Epithelial cell of esophagus (primary cell): ENCODE measurements around the gene NAPEPLD.
"Not testable (repeated sequence)": the region's sequence is repeated elsewhere in the genome, so short reads cannot be mapped to it uniquely, and the experiment has no call there.

Experiments used
- DNase-seq: peaks from one replicate; pipeline ENCODE4 v3.0.0; 2010; ENCODE audit warnings: low read depth
- H3K4me3 ChIP-seq: 2 replicates; pipeline ENCODE4 v1.5.1; 2011; ENCODE audit warnings: mild to moderate bottlenecking, low read length, control low read depth
- TF ChIP-seq, protein P1 (sequence below): IDR thresholded peaks from 2 replicates; pipeline ENCODE4 v1.5.1; 2011; ENCODE audit warnings: low read depth, mild to moderate bottlenecking, low read length, control low read depth, inconsistent platforms; ENCODE audit not compliant: insufficient read depth; ENCODE audit errors: missing control alignments

Gene NAPEPLD

DNA sequence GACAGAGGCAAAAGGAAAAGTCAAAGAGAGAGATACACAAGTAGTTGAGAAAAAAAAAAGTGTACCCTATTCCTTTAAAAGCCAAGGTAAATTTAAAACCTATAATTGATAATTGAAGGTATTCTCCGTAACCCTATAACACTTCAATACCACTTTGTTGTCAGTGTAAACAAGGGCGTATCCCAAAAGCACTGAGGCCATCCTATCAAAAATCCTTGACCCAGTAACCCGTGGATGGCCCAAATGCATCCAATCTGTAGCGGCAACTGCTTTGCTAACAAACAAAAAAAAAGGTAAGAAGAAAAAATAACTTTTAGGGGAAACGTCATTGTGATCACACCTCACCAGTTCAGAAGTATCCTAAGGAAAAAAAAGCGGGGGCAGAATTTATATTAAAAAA lies 5.1 kb upstream of the NAPEPLD start:
- DNase-seq, result no peak
- no peak overlapping the region for H3K4me3 ChIP-seq
- TF ChIP-seq, protein P1, sequence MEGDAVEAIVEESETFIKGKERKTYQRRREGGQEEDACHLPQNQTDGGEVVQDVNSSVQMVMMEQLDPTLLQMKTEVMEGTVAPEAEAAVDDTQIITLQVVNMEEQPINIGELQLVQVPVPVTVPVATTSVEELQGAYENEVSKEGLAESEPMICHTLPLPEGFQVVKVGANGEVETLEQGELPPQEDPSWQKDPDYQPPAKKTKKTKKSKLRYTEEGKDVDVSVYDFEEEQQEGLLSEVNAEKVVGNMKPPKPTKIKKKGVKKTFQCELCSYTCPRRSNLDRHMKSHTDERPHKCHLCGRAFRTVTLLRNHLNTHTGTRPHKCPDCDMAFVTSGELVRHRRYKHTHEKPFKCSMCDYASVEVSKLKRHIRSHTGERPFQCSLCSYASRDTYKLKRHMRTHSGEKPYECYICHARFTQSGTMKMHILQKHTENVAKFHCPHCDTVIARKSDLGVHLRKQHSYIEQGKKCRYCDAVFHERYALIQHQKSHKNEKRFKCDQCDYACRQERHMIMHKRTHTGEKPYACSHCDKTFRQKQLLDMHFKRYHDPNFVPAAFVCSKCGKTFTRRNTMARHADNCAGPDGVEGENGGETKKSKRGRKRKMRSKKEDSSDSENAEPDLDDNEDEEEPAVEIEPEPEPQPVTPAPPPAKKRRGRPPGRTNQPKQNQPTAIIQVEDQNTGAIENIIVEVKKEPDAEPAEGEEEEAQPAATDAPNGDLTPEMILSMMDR, result no peak

DNA sequence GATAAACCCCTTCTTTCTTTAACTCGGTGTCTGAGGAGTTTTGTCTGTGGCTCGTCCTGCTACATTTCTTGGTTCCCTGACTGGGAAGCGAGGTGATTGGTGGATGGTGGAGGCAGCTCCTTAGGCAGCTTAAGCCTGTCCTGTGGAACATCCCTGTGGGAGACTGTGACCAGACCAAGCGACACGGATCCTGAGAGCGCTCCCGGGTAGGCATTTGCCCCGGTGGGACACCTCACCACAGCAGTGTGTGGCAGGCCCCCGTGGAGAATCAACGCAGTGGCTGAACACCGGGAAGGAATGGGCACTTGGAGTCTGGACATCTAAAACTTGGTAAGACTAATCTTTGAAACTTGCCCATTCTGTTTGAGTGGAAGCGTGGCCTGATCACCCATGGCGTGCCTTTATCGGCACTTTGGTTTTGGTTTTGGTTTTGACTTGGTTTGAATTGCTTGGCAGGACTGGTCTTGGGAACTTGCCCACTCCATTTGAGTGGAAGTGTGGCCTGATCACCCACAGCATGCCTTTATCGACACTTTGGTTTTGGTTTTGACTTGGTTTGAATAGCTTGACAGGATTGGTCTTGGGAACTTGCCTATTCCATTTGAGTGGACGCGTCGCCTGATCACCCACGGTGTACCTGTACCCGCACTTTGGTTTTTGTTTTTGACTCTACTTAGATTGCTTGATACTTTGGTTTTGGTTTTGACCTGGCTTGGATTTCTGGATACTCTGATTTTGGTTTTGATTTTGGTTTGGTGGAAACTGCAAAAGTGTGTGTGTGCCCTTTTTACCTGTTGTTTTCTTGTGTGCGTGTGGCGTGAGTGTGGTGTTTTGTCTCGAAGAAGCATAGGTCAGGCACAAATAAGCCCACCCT lies 4.1 kb upstream of the NAPEPLD start:
- H3K4me3 ChIP-seq, DNase-seq: not testable (repeated sequence)

DNA sequence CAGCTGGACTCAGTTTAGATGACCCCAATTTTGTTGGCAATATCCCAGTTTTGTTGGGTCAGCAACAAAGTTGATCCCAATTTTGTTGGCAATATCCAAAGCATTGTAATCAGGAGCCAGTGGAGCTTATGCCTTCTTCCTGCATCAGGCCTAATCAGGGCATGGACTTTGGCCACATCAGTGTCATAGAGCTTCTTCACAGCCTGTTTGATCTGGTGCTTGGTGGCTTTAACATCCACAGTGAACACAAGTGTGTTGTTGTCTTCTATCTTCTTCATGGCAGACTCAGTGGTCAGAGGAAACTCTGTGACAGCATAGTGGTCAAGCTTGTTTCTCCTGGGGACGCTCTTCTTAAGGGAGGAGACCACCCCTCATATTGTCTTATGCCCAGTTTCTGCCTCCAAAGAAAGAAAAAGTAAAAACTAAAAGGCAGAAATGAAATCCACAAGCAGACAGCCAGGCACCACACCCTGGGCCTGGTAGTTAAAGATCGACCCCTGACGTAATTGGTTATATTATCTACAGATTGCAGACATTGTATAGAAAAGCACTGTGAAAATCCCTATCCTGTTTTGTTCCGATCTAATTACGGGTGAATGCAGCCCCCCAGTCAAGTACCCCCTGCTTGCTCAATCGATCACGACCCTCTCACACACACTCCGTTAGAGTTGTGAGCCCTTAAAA lies 3.2 kb upstream of the NAPEPLD start:
- not testable (repeated sequence) for DNase-seq, H3K4me3 ChIP-seq

DNA sequence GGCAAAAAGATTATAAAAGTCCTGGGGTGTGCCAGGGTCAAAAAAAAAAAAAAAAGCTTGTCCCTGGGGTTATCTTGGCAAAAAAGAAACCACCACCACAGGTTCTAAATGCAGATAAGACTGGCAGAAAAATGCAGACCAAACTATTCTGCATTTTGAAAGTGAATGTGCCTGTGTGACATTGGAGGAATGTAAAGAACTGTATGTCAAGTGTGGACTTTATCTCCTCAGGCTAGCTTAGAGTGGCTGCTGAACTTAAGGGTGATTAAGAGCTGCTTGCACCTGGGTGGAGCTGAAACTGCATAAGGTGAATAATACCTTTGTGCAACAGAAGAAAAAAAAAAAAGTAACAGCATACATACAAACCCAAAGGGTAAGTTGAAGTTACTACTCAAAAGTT lies 1.3 kb upstream of the NAPEPLD start:
- DNase-seq, result peak; percentile 91
- peak overlapping the region; percentile 84 for H3K4me3 ChIP-seq

DNA sequence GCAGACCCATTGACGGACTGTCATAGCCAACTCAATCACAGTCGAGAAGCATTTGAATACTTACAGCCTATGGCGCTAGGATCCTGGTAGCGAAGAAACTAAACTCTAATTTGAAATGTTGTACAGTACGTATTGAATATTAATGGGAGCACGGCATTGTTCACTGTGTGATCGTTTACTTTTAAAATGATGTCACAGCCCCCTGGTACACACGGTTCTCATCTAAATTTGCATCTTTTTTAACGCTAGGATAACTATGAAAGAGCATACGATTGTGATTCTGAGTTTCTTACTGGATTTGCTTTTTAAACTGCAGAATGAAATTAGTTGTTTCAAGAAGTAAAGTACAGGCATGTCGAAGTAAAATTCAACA lies 895 bp upstream of the NAPEPLD start:
- DNase-seq, result peak; percentile 2
- peak overlapping the region; percentile 84 for H3K4me3 ChIP-seq
- TF ChIP-seq, protein P1, result no peak

More for the DNA sequence above, 1.3 kb upstream of the NAPEPLD start:
- TF ChIP-seq, protein P1, result no peak

DNA sequence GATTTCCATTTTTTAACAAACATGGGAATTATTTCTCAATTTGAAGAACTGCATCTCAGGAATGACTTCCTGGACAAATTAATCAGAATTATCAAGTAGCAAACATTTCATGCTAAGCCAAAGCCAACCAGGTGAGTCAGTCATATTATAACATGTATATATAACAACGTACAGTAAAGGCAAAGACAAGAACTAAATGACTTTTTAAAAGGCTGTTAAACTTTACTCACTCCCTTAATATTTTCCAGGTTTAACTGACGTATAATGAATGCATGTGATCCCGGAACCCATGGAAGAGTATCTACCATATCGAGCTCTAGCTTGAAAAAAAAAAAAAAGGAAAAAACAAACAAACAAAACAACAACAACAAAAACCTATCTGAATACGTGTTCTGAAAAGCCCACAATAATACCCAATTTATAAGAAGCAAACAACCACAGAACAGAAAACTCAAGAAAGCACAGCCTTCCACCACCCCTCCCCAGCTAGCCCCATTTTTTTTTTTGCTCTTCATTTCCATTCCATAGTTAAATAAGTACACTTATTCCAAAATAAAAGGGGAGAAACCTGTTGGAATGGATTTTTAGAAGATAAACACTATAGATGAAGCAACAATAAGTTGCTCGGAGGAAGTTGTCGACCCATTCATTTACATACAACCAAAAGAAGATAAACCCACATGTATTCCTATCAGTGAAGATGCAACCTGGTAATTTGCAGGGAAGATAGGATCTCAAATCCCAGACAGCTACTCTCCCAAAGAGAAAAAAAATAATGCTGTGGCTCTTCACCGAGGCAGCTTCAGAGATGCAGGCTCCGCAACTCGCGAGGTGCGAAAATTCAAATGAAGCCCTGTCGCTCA lies 537 bp downstream of the NAPEPLD start:
- DNase-seq, result peak; percentile 38
- peak overlapping the region; percentile 84 for H3K4me3 ChIP-seq
- TF ChIP-seq, protein P1, result no peak

DNA sequence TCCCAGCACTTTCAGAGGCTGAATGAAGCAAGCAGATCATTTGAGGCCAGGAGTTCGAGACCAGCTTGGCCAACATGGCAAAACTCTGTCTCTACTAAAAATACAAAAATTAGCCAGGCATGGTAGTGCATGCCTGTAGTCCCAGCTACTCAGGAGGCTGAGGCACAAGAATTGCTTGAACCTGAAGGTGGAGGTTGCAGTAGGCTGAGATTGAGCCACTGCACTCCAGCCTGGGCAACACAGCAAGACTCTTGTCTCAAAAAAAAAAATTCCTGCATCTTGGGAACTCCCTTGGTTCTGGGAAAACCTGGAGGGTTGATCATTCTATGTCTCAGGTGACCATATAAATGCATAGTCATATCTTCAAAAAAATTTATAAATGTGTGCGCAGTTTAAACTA lies 4.1 kb downstream of the NAPEPLD start:
- not testable (repeated sequence) for DNase-seq, H3K4me3 ChIP-seq

DNA sequence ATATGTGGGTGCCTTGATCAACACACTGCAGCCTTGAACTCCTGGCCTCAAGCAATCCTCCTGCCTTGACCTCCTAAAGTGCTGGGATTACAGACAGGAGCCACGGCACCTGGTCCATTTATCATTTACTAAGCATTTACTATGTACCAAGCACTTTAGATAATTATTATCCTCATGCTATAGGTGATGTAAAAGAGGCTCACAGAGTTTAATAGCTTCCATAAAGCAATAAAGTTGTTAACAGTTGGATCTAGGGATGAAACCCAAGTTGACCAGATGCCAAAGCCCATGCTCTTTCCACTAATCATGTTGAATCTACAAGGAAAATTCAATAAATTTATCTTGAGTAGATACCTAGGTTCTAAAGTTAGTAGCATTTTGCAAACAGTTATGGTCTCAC lies 5.0 kb downstream of the NAPEPLD start:
- TF ChIP-seq, protein P1, result no peak
- no peak for DNase-seq
- H3K4me3 ChIP-seq, result no peak overlapping the region
